ENCODE results near the gene GADD45G. TPM values are rescaled to one million over a fixed set of nuclear protein-coding genes. Genes with fewer than 3 reads are reported as not detected.

GADD45G gene
- total RNA-seq, 2 donors from 2014 or later = 30.3 to 54.2 TPM

DNA sequence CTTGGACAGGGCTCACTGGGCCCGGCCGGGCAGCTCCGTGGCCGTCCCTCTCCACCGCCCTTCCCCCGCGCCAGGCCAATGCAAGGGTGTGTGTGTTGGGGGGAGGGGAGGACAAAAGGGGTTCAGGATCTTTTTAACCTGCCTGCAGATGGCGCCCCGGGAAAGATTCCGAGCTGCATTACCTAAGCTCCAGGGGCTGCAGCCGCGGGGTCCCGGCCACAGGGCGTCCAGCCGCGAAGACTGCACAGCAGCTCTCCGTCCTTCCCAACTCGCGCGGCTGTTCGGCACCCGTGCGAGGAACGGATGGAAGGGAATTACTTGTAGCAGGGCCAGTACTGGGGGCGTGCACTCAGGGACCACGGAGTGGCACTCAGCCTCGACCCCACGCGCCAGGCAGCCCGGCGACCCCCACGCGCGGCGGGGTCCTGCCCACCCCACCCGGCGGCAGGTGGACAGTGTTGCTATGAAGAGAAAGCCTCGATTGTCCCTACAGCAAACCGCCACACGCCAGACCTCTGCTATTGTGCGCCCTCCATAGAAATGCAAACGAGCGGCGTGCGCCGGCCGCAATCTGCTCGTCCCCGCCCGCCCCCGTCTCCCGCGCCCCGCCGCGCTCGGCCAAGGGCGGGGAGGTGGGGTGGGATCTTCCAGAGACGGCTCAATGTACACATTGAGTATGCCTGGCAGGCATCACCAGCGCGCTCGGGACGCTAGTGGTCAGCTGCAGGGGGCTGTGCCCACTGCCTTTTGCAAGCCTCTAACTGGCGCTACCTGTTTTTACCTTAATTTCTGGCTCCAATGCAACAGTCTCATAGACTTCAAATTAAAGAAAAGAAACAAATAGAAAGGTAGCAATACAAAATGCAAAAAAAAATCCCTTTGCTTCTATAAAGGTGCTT lies 796 bp upstream of the GADD45G start:
- peaks cover 40% of the 10 kb centered on the region for H3K4me1 ChIP-seq
- WGBS, 2 donors = 0% methylated on average over 21 to 60 of the region's 64 CpGs
- peak overlapping the region; percentile 74 to 96 (median 86) for H3K27ac ChIP-seq

DNA sequence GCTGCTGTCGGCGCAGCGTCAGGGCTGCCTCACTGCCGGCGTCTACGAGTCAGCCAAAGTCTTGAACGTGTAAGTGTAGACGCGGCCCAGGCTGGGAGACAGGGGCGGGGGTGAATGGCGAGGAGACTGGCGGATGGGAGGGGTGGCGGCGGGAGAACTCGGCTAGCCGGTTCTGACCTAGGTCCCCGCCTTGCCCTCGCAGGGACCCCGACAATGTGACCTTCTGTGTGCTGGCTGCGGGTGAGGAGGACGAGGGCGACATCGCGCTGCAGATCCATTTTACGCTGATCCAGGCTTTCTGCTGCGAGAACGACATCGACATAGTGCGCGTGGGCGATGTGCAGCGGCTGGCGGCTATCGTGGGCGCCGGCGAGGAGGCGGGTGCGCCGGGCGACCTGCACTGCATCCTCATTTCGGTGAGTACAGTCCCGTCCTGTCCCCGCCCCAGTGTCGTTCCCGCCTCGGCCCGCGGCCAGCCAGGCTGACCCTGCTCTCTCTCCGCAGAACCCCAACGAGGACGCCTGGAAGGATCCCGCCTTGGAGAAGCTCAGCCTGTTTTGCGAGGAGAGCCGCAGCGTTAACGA lies 745 bp downstream of the GADD45G start:
- intact Hi-C loops (cut with DNase I) = no loop called here
- peaks cover 40% of the 10 kb centered on the region for H3K4me1 ChIP-seq
- WGBS, 2 donors = 0% methylated on average over 57 of the region's 57 CpGs; no CpG with 5 or more reads in 1 of the 2 donors
- peak; percentile 68 to 71 (median 69) for DNase-seq
- peak overlapping the region; percentile 49 to 74 for H3K4me3 ChIP-seq
- H3K27me3 ChIP-seq = no peaks in the 10 kb centered on the region
- peak overlapping the region; percentile 90 to 96 (median 92) for H3K27ac ChIP-seq
- H3K36me3 ChIP-seq (replicated peaks in 1 of 2; ENCODE audit: insufficient read depth in 1 of 2, low read depth in 2 of 2) = no peaks in the 10 kb centered on the region
- ATAC-seq = peak; percentile 22
- TF ChIP-seq POLR2A (IDR thresholded peaks at IDR 0.05) = no peak
- TF ChIP-seq, protein P1, sequence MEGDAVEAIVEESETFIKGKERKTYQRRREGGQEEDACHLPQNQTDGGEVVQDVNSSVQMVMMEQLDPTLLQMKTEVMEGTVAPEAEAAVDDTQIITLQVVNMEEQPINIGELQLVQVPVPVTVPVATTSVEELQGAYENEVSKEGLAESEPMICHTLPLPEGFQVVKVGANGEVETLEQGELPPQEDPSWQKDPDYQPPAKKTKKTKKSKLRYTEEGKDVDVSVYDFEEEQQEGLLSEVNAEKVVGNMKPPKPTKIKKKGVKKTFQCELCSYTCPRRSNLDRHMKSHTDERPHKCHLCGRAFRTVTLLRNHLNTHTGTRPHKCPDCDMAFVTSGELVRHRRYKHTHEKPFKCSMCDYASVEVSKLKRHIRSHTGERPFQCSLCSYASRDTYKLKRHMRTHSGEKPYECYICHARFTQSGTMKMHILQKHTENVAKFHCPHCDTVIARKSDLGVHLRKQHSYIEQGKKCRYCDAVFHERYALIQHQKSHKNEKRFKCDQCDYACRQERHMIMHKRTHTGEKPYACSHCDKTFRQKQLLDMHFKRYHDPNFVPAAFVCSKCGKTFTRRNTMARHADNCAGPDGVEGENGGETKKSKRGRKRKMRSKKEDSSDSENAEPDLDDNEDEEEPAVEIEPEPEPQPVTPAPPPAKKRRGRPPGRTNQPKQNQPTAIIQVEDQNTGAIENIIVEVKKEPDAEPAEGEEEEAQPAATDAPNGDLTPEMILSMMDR (IDR thresholded peaks at IDR 0.05) = no peak
- H3K9me3 ChIP-seq = no peaks in the 10 kb centered on the region

More for the DNA sequence above, 796 bp upstream of the GADD45G start:
- Histone ChIP-seq H3K27me3 (no peaks in the 10 kb centered on the region), H3K9me3 (no peaks in the 10 kb centered on the region), H3K4me3 (peak overlapping the region in 1 of 2 donors; percentile 5), H3K36me3 (replicated peaks in 1 of 2; ENCODE audit: insufficient read depth in 1 of 2, low read depth in 2 of 2) (no peaks in the 10 kb centered on the region)
- ATAC-seq = peak; percentile 36
- peak; percentile 82 to 89 (median 84) for DNase-seq
- TF ChIP-seq, protein P1 (IDR thresholded peaks at IDR 0.05) = peak; percentile 28 to 73 (median 63)
- peak in 1 of 3 donors; percentile 50 for TF ChIP-seq POLR2A (IDR thresholded peaks at IDR 0.05)
- intact Hi-C loops (cut with DNase I) = no loop called here

DNA sequence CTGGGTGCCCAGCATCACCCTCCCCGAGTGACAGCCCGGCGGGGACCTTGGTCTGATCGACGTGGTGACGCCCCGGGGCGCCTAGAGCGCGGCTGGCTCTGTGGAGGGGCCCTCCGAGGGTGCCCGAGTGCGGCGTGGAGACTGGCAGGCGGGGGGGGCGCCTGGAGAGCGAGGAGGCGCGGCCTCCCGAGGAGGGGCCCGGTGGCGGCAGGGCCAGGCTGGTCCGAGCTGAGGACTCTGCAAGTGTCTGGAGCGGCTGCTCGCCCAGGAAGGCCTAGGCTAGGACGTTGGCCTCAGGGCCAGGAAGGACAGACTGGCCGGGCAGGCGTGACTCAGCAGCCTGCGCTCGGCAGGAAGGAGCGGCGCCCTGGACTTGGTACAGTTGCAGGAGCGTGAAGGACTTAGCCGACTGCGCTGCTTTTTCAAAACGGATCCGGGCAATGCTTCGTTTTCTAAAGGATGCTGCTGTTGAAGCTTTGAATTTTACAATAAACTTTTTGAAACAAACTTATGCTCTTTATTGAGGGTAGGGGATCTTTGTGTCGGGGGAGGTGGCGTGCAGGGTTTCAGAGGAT lies 1.3 kb downstream of the GADD45G start:
- DNase-seq = peak; percentile 78 to 89 (median 87)
- 1 to 10% methylated on average over 2 to 40 of the region's 40 CpGs for WGBS, 2 donors
- H3K27me3 ChIP-seq = no peaks in the 10 kb centered on the region
- no peaks in the 10 kb centered on the region for H3K36me3 ChIP-seq (replicated peaks in 1 of 2; ENCODE audit: insufficient read depth in 1 of 2, low read depth in 2 of 2)
- H3K4me3 ChIP-seq = peak overlapping the region; percentile 49 to 74
- H3K4me1 ChIP-seq = peaks cover 40% of the 10 kb centered on the region
- H3K9me3 ChIP-seq = no peaks in the 10 kb centered on the region
- ATAC-seq = peak; percentile 52
- H3K27ac ChIP-seq = peak overlapping the region; percentile 90 to 96 (median 92)
- peak; percentile 44 to 69 (median 66) for TF ChIP-seq POLR2A (IDR thresholded peaks at IDR 0.05)
- TF ChIP-seq, protein P1 (IDR thresholded peaks at IDR 0.05) = no peak
- intact Hi-C loops (cut with DNase I) = no loop called here

DNA sequence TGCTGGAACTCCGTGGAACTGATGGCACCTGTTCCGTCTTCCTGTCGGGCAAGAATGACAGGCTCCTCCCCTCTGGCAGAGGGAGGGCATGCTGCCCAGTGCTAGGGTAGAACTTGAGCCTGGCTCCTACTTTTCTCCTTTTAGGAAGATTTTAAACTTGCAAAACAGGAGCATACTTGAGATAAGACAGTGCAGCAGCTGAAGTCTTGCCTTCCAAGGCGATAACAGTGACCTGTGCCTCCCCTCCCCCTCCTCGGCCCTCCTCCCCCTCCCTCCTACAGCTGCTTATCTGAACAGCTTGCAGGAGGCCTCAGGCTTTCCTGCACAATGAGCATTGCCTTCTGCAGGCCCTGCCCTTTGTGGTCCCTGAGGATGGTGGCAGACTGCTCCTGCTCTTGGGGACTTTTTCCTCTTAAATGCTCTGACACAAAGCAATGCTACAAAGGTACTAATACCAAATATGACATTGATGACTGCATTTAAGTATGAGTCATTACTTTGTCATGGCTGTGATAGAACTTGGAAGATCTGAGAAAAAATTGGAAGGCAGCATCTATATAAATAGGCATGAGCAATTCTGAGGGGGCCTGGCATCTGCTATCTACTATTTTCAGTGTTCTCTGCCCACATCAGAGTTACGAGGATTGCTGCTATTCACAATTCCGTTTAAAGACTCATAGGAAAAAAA lies 2.0 kb downstream of the GADD45G start:
- intact Hi-C loops (cut with DNase I) = no loop called here
- H3K36me3 ChIP-seq (replicated peaks in 1 of 2; ENCODE audit: insufficient read depth in 1 of 2, low read depth in 2 of 2) = no peaks in the 10 kb centered on the region
- peaks cover 40% of the 10 kb centered on the region for H3K4me1 ChIP-seq
- WGBS, 2 donors = 20 to 24% methylated on average over 7 of the region's 7 CpGs
- H3K9me3 ChIP-seq = no peaks in the 10 kb centered on the region
- DNase-seq = peak; percentile 74 to 86 (median 82)
- ATAC-seq = peak; percentile 30
- peak overlapping the region; percentile 90 to 96 (median 92) for H3K27ac ChIP-seq
- peak overlapping the region in 1 of 2 donors; percentile 74 for H3K4me3 ChIP-seq
- H3K27me3 ChIP-seq = no peaks in the 10 kb centered on the region
- TF ChIP-seq, protein P1 (IDR thresholded peaks at IDR 0.05) = no peak
- TF ChIP-seq POLR2A (IDR thresholded peaks at IDR 0.05) = peak in 1 of 3 donors; percentile 0

All from body of pancreas (tissue), 4 donors.